GM18498 (cell line): ENCODE results near the gene IRAG1.

Source experiments
- ATAC-seq: cut with Tn5 transposase; IDR thresholded peaks from one replicate; pipeline ENCODE4 v1.9.1; 2021; ENCODE audit warnings: mild to moderate bottlenecking, moderate library complexity; ENCODE audit not compliant: unreplicated experiment

IRAG1 gene, protein sequence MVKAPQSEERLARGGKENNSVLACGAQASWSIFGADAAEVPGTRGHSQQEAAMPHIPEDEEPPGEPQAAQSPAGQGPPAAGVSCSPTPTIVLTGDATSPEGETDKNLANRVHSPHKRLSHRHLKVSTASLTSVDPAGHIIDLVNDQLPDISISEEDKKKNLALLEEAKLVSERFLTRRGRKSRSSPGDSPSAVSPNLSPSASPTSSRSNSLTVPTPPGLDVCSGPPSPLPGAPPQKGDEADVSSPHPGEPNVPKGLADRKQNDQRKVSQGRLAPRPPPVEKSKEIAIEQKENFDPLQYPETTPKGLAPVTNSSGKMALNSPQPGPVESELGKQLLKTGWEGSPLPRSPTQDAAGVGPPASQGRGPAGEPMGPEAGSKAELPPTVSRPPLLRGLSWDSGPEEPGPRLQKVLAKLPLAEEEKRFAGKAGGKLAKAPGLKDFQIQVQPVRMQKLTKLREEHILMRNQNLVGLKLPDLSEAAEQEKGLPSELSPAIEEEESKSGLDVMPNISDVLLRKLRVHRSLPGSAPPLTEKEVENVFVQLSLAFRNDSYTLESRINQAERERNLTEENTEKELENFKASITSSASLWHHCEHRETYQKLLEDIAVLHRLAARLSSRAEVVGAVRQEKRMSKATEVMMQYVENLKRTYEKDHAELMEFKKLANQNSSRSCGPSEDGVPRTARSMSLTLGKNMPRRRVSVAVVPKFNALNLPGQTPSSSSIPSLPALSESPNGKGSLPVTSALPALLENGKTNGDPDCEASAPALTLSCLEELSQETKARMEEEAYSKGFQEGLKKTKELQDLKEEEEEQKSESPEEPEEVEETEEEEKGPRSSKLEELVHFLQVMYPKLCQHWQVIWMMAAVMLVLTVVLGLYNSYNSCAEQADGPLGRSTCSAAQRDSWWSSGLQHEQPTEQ

DNA sequence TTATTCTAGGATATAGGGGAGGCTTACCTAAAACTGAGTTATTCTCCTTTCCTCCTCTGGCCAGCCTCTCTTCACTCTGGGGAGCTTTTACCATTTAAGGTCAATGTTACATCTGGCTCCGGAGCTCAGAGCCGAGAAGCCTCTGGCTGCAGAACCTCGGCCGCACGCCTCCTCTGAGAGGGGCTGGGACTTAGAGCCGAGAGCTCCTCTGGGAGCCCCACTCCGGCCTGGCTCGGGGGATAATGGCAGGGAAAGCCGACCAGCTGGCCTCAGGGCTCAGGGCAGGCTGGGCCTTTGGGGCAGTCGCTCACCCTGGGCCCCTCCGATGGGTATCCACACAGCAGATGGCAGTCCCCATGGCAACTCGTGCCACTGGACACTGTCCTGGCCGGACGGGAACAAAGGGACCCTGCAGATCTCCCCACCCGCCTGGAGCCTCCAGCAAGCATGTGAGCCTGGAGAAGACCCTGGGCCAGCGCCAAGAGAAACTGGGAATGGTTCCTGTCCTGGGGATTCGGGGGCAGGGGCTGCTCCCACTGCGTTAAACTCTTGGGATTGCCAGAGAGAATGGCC, at the start of gene IRAG1:
TSS of gene IRAG1 (minus strand) at position 247 of the 573 bp plus-strand sequence. CDS start at position 94, 153 bp downstream.
- no peak for ATAC-seq

DNA sequence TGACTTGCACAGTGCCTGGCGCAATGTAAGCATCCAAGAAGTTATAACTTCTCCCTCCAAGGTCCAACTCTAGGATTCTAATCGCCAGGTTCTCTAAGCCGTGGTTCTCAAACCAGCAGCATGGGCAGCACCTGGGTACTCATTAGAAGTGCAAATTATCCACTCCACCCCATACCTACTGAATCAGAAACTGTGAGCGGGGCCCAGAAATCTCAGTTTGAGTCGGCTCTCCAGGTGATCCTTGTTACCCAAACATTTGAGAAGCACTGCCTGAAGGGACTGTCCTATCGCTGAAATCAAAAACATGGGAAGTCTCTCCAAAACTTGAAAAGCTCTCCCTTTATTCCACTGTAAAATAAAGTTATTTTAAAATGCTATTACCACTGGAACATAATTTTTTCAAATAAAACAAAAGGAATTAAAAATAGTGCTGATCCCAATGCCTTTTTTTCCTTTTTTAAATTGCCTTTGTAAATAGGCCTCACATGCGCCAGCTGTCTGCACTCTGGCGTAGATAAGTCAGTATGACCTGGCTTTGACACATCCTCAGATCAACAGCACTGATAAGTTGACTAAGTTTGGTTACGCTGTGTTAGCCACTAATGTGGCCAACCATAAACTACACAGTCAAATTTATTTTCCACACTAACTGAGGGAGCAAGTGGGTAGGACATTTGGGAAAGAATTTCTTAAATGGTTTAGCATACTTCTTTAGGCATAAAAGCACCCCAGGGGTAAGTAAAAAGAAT, 49.1 kb upstream of the IRAG1 start:
- peak; percentile 61 for ATAC-seq

DNA sequence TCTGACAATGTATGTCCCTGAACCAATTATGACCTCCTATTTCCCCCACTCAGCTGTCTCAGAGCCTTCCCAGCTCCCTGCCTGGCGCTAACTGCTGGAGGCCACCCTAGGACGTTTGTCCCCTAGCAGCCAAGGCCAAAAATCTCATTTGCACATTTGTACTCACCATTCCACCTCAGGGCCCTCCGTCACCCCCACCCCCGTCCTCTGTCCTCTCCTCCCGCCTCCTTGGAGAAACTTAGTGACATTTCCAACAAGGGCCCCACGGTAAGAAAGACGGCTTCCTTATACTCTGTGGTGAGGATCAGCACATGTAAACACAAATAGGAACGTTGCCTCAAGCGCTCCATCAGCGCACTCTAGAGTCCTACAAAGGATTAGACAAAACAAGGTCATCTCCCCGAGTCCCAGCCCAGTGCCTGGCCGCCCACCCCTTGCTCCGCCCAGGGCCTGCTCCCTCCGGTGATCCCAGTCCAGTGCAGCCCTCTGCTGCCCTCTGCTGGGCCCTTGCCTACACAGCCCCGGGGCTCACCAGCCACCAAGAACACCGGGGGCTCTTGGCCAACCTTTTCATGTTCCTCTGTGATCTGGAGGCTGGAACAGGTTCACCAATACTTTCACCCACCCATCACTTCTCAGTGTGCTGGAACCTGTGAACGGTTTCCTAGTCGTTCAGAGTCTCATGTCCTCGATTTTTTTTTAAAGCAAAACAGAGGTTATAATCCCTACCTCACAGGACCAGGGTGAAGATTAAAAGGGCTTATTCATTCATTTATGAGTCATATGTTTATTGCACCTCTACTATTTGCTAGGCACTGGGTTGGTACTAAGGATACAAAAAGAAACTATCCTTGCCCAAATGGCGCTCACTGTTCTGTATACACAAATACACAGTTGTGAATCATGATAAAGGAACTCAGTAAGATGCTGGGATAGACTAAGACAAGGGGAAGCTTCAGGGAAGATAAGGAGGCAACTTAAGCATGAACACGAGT, 42.2 kb upstream of the IRAG1 start:
- peak; percentile 99 for ATAC-seq

DNA sequence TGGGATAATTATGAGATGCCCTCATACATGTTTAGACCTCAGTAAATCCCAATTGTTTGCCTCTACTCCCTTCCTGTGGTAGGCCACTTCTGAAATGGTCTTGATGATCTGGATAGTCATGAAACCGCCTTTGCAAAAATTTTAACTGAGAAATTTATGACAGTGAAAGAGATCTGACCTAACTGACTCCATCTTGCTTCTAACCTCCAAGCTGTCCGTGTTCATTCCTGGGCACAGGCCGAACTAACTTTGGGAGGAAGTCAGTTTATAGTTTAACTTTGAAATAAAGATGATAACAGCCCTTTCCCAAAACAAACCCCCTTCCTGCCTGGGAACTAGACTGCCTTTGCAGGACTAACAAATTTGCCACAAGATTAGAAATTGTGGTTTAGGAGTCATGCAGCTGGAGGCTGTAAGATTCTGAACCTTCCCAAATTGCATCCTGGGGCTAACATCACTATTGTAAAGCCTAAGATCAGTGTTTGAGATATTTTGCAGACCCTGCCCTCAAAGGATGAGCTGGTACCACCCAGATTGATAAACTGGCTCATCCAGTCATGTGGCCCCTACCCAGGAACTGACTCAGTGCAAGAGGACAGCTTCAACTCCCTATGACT, 37.6 kb upstream of the IRAG1 start:
- no peak for ATAC-seq

DNA sequence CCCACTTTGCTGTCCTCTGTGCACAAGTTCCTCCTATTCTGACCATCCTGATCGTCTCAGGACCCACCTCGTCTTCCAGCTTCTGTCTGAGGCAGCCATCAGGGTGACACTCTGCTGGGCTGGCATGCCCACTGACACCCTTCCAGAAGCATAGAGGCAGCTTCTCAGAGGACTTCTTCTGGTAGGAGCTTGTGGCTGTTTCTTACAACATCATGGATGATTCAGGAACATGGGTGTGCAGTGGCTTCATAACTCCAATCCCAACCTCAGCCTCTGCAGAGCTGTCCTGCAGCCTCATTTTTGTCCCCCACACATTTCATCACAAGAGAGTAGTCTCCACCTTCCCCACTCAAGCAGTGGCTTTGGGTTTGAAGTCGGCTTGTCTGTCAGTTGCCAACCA, 36.6 kb upstream of the IRAG1 start:
- ATAC-seq, result no peak

DNA sequence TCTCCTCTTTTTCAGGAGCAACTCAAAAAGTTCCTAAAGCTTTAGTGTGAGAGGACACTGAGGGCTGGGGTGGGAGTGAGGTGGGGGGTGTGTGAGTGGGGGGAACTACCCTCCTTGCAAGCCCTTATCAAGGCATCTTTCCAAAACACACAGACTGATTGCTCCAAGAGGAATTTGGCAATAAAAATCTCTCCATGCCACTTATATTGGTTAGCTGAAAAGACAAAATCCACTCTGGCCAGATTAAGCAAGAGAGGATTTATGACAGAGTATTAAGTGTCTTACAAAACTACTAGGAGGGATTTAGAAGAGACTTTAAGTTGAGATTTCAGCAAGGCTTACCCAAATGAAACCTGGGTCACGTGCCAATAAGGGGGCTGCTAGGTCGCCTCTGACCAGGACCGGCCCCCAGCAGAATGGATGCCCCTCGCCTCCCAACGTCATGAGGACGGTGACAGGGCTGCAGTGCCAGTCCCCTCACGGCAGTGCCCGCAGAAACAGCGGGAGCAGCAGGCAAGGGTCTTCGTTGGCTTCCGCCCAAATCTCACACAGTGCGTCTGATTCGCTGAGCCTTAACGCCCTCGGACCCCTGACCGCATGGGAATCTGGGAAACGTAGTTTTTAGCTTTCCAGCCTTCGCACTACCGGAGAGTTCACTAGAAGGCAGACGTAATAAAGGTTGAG, 35.4 kb upstream of the IRAG1 start:
- ATAC-seq, result no peak

DNA sequence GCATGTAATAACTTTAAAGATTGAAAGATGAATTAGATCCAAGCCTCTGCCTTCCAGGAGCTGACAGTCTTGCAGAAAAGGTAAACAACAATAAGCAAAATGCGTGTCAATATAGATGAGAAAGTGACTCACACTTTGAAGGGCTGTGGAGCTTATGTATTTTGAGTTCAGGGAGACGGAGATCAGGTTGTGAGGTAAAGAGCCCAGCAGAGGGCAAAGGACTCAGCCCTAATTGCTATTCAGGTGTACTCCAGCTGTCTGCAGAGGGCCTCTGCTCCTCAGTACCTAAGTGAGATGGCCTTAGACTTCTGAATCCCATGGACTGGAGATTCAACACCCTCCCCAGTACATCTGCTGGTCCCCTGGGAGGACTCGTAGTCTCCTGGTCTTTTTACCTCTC, 34.6 kb upstream of the IRAG1 start:
- no peak for ATAC-seq

DNA sequence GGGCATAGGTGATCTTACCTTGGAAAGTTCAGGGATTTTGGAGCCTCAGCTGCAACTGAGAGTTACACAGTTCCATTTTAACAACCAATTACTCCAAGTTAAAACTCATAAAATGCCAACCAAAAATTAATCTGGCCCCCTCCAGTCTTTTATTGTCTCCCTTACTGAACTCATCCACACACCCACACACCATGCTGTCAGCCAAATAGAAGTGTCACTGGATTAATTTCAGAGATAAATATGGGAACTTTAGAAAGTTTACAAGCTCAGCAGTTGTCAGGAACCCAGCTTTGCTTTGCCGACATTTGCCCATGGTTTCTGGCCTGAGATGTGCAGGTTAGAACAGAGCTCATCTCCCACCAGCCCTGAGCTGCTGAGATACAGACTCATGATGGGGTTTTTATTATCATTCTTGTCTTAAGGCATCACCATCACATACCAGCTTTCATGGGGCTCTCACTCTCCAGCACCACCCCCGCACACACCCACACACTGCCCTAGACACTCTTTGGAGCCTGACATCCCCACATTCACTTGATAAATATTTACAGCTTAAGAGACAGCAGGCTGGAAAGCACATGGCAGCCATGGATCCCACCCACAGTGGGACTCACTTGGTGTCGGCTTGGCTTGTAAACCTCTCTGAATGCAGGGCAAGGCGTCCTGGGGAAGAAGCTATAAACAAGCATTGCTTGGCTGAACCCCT, 33.7 kb upstream of the IRAG1 start:
- no peak for ATAC-seq

DNA sequence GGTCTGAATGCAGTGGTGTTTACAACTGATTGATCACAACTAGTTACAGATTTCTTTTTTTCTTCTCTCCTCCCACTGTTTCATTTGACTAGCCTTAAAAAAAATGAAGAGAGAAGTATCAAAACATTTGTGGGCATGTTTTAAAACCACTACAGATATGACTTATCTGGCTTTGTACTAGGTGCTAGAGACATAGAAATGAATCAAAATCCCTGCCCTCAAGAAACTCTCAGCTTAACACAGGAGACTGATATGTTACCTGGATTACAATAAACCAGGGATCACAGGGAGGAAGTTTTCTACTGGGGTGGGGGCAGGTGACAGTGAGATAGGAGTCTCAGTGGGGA, 32.3 kb upstream of the IRAG1 start:
- no peak for ATAC-seq

DNA sequence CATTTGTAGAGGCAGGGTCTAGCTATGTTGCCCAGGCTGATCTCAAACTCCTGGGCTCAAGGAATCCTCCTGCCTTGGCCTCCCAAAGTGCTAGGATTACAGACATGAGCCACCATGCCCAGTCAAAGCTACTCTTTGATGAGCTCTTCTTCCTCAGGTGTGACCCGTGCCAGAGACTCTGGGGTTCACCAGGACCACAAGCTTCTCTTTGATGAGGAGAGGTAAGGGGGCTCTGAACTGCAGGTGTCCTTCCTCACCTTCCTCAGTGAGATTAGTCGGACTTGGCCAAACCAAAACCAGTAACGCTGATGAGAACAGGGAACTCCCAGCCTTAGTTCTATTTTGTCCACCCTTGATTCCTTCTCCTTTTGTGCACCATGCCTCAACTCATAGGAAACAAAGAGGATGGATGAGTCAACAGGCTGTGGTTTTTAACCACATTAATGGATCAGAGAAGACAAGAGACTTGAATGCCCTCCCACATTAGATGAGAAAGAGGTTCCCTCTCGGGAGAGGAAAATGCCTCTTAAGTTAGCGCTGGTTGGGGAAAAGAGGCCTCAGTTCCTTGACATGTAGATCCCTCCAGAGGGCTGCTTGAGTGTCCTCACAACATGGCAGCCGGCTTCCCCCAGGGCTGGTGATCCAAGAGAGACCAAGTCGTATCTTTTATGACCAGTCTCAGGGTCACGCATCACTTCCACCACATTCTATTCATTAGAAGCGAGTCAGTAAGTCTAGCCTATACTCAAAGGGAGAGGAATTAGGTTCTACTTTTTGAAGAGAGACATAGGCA, 31.8 kb upstream of the IRAG1 start:
- ATAC-seq, result no peak

DNA sequence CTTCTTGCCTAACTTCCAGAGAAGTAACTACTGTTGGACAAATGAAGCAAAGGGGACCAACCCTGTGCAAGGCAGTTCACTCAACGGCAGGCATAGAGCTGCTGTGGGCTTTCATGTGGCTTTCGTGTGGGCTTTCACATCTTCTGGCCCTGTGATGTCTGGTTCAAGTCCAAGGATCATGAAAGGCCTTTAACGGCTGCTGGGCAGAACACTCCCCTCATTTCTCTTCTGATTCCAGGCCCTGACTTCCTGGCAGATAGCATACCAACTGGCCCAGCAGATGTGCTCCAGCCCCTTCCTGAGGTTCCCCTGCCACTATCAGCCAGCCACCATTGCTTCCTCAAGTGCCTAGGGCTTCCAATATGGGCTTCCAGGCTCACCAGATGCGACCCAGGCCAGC, 28.8 kb upstream of the IRAG1 start:
- ATAC-seq, result no peak

DNA sequence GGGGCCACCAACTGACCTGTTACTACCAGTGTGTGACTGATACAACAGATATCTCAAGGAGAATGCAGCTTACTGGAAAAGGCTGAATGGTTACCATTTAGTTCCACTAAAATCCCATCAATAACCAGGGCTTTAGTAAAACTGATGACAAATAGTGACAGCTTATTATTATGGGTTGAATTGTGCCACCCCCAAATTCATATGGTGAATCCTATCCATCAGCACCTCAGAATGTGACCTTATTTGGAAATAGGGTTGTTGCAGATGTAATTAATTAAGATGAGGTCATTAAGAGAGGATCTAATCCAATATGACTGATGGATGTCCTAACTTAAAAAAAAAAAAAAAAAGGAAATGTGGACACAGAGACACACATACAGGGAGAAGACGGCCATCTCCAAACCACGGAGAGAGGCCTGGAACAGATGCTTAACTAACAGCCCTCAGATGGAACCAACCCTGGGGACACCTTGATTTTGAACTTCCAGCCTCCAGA, 27.4 kb upstream of the IRAG1 start:
- no peak for ATAC-seq

DNA sequence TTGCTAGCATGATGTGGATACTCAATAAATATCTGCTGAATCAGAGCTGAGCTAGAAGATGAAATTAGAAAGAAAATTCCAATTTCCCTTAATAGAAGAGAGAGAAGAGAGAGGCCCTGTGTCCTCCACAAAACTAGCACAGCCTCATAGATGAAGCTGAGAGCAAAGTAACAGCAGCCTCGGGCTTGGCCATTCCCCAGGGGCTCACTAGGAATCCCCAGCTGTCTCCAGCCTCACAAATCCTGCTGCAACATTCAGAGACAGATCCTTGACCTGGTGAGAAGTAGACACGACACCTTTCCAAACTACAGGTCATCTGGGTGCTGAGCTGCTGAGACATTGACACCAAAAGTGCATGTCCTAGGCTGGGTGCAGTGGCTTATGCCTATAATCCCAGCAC, 26.1 kb upstream of the IRAG1 start:
- no peak for ATAC-seq

DNA sequence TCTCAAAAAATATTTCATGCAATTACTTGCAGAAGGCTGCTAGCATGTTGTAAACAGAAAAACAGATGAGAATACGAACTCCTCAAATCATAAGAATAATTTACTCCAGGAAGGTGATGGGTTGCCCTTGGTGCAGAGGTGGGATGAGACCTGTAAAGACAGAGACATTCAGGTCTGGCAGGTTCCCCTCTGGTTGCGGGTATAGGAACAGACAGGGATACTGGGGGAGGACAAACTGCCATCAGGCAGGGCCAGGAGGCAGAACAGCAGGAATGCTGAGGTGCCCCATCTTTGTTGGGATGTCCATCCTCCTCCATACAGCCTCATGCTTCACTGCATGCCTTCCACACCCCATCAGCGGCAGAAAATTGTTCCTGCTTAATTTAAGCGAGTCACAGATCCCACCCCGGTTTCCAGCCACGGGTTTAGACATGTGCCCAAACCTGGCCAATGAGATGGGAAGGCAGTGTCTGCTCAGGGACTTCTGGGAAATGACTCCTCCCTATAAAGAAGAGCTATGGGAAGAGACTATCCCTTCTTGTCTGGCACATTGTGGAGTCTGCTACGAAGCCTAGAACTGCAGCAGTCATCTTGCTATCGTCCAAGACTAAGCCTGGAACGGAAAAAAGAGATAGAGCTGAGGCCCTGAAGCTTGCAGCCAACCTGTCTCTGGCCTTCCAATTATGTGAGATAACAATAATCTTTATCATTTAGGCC, 23.1 kb upstream of the IRAG1 start:
- ATAC-seq, result no peak

DNA sequence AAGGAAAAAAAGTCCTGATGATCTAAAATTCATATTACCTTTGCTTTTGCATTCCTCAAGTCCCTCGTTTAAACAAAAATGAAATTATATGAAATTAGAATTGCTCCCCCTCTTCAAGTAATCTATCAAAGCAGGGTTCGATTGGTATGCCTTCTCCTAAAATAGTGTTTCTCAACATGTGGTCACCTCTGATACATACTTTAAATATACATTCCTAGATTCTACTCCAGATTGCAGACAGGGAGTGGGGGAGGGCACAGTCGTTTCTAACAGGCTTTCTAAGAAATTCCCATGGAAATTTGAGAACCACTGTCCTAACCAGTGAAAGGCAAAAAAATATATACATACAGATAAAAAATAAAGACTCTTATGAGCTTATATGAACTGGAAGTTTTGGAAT, 22.6 kb upstream of the IRAG1 start:
- no peak for ATAC-seq

DNA sequence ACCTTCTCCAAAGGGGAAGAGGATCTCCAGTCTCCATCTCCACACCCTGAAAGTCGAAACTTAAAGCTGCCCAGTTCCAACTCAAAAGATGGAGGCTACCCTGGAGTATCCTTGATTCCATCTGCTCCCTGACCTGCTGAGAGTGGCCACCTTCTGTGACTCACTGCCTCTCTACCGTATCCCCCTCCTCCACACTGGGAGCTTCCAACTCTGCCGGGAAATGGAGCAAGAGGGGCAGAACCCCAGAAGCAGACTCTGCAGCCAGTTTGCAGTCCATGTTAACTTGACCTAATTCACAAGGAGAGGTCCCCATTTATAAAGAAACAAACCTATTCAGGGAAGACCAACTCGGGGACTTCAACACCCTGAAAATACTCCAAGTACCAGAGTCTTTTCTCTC, 22.0 kb upstream of the IRAG1 start:
- no peak for ATAC-seq
